MM.1S (cell line): ENCODE results near the gene PMEPA1.

ENCODE experiments used
- CTCF ChIP-seq: fragments of 300-600 bp; sonication (generic); IDR thresholded peaks from 2 replicates; pipeline ENCODE4 v1.5.1; 2016; ENCODE audit warnings: antibody characterized with exemption, low read length, mixed read lengths
- EZH2 ChIP-seq: fragments of 300-600 bp; sonication (generic); optimal IDR thresholded peaks from 2 replicates; pipeline ENCODE3; 2017; ENCODE audit warnings: low read depth, mild to moderate bottlenecking, antibody characterized with exemption, low read length, mixed read lengths

GRCh38 chr20:57666106-57666833 is 43.5 kb downstream of the PMEPA1 start:
- no peak for TF ChIP-seq CTCF
- no peak for TF ChIP-seq EZH2
